ENCODE results near the gene P2RY12.

The P2RY12 gene

DNA sequence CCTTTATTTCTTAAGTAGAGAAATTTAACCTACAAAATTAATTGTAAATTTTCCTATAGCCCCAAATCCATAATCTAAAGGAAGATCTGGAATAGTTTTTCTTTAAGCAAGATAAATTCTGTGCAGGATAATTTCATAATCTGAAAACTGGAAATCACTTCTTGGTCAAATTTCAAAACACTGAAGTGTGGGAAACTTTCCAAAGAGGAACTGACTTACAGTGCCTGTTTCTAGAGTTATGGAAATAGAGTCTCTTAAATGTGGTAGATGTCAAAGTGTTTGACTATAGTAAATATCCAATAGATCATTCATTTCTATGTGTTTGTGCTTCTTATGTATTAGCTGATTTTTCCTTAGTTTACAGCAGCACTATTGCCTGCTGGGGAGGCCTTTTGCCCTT lies 53.7 kb downstream of the P2RY12 start:
- no peak for DNase-seq

DNA sequence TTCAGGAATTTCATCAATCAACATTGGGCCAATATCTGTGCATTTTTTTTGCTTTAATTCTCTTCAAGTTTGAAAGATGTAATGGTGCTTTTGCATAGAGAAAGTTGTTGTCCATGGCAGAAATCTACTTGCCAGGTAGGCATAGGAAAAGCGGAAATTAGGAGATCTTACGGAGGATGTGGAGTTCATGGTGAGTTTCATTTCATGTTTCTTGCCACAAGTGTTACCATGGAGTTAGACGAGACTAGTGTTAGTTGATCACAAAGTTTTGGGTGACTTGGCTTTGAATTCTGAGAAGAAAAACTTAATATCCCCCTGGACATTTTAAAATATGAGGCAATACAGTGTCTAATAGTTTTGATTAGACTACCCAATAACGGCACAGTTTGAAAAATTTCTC lies 54.2 kb downstream of the P2RY12 start:
- no peak for DNase-seq

DNA sequence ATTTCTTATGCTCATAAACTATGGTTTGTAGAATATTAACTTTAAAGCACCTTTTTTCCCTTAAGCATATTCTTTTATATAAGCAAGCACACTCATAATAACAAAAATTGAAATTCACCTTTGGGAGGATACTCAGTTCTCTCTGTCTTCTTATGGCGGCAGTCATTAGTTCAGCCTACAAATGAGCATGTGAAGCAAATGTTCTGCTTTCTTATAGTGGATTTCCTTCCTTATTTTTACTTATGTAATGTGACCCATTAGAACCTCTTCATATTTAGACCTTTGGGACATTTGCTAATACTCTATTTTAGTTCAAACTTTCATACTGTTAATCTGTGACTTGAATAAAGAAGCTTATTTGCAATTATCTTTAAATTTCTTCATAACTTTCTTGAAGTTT lies 55.2 kb downstream of the P2RY12 start, which contains the start of gene P2RY13:
Gene P2RY13 (minus strand): TSS at position 187 of the 400 bp plus-strand sequence. CDS start 21 bp downstream, at position 166.
- no peak for DNase-seq

- no peak for DNase-seq
Observed at GRCh38 chr3:151328298-151328995, 56.1 kb downstream of the P2RY12 start.

GRCh38 chr3:151327571-151328198 lies 56.9 kb downstream of the P2RY12 start:
- DNase-seq, result no peak

DNA sequence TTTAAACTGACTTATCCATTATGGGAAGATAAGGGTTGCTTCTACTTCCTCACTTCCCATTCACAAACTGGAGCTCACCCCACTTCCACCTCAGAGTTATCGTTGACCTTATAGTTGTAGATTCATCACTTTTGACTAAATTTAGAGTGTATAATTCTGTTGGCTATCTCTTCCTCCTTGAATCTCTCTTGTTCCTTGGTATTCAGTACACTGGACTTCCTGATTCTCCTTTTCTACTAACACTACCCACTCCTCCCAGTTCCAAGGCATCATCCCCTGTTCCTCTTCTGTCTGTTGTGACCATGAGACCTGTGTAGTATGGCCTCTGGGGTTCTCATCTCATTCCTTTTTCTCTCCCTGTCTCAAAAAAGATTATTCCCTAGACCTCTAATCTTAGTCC lies 62.0 kb downstream of the P2RY12 start:
- no peak for DNase-seq

GRCh38 chr3:151321526-151321925 lies 63.0 kb downstream of the P2RY12 start:
- DNase-seq, result no peak

DNA sequence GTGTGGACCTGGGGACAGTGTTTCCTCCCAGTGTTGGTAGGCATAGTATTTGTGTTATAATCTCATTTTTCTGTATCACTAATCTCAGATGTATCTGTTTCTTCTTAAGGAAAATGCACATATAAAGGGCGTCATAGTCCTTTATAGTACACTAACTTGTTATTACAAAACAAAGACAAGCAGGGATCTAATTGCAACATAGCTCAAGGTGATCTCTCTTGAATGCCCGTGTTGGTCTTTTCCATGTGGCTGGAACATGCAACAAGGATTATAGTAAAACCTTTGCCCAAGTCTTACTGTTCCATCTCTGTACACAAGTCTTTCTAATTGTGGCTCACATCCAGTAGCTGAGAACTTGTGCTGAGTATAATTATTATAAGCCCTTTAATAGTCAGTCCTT lies 64.4 kb downstream of the P2RY12 start:
- no peak for DNase-seq

GRCh38 chr3:151319628-151320027 lies 64.9 kb downstream of the P2RY12 start:
- peak; percentile 57 for DNase-seq

- no peak for DNase-seq
Observed at GRCh38 chr3:151318991-151319390, 65.6 kb downstream of the P2RY12 start.

DNA sequence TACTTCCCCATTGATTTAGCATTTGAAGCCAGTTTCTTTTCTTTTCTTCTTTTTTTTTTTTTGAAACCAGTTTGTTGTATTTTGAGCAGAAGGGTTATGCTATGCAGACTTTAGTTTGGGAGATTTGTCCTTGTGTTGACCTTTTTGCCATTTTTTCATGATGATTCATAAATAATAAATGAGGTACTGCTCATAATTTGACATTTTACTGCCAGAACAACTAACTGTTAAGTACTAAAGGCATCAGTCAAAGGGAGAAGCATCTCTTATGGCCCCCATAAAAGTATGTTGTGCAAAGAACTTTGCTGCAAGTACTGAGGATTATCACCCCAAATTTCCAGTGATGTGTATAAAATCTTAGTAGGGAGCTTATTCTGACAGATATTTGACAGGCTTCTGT lies 66.2 kb downstream of the P2RY12 start:
- DNase-seq, result peak; percentile 71

DNA sequence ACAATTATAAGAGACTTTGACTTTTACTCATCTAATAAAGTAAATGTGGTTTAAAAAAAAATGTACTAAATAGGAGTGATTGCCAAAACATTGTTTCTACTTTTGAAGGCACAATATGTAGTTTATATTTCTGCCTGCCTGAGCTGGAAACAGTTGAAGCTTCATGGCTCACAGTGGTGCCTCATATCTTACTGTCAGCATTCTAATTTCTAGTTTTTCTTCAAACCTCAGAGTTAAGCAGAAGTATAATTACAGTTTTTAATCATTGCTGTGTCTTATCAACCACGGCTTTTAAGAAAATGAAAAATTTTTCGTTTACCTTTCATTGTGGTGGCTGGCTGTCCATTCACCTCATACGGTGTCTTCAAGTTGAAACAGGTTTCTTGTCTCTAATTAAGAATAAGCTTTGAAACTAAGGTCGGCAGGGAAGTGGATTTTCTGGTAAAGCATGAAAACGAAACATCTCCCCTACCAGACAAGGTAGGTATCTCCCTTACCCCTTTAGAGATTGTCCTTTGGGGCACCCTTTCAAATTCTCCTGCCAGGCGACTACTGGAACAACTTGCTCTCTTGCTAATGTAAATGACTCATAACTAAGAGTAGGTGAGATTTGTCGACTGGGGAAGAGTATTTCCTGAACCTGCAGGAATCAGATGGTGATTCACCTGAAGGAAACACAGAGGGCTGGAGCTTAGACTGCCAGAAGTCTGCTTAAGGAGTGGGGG lies 68.1 kb downstream of the P2RY12 start, which contains the start of gene GPR87:
Gene GPR87 (minus strand): TSS at position 554 of the 725 bp plus-strand sequence. CDS start 16,720 bp downstream, outside the sequence.
- DNase-seq, result peak; percentile 30

GRCh38 chr3:151315846-151316245 lies 68.7 kb downstream of the P2RY12 start:
- no peak for DNase-seq

DNA sequence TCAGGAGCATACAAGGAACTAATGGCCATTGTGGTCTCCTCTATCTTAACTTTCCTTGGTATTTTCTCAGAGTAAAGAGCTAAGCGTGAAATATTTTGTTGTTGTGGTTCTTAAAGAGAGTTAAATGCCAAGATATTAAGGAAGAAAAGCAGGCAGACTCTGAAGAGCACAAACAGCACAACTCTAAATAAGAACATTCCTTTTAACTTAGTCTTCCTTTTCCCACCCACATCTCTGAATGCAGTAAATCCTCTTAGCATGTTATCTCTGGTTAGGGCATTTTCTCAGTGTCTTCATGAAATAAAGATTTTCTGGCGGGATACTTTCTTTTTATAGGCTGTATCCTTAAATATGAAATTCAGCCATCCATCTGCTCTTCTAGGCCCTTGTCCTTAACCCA lies 69.4 kb downstream of the P2RY12 start:
- DNase-seq, result peak; percentile 57

- DNase-seq, result no peak
Observed at GRCh38 chr3:151314593-151314992, 70.0 kb downstream of the P2RY12 start.

- DNase-seq, result no peak
Observed at GRCh38 chr3:151314137-151314536, 70.4 kb downstream of the P2RY12 start.

DNA sequence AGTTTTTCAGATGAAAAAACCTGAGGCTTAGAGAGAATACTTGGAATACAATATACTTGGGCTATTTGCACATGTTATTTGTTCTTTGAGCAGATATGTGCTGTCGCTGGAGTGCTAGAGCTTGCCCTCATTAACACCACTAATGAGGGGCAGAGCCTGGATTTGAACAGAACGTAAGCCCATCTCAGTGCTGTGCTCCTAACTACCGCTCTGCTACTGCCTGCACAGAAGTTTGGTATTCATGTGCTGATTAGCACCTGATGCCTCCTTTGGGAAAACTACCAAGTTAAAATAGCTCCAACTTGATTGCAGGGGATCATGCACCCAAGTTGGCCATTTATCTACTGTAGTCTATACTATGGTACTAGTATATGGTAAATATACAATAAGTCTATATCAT lies 71.6 kb downstream of the P2RY12 start:
- DNase-seq, result no peak

GRCh38 chr3:151309566-151309965 lies 75.0 kb downstream of the P2RY12 start:
- no peak for DNase-seq

GRCh38 chr3:151307583-151308488 lies 76.7 kb downstream of the P2RY12 start:
- peak; percentile 42 for DNase-seq

GRCh38 chr3:151307131-151307530 lies 77.4 kb downstream of the P2RY12 start:
- DNase-seq, result no peak

GRCh38 chr3:151306168-151306810 lies 78.3 kb downstream of the P2RY12 start:
- DNase-seq, result no peak

GRCh38 chr3:151305775-151306151 lies 78.8 kb downstream of the P2RY12 start:
- no peak for DNase-seq

Measured in fibroblast of skin of right quadriceps (primary cell).